ENCODE results near the gene FAM110A. TPM values are rescaled to one million over a fixed set of nuclear protein-coding genes. Genes with fewer than 3 reads are reported as not detected.
"Not testable (repeated sequence)": the region's sequence is repeated elsewhere in the genome, so short reads cannot be mapped to it uniquely, and the experiment has no call there.

The FAM110A gene
- total RNA-seq, 2 experiments from 2014 or later: 21.3 to 21.4 TPM

DNA sequence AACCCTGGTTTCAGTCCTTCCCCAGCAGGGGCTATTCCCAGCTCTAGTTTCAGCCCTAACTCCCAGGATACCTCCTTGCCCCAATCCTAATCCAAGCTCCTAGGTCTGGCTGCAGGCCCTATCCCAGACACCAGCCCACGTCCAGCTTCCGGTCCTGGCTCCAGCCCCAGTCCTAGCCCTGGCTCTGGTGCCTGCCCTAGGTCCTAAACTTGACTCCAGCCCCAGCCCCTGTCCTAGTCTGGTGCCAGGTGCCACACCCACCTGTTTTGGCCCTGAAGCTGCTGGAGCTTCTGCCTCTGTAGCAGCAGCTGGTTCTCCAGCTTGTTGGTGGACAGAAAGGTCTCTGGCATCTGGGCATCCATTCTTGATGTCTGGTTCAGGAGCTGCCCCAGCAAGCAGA lies 54.5 kb downstream of the FAM110A start:
- no peaks in the 10 kb centered on the region for H3K36me3 Mint-ChIP-seq
- H3K4me3 Mint-ChIP-seq: no peak overlapping the region
- DNase-seq: no peak
- H3K9me3 Mint-ChIP-seq: no peaks in the 10 kb centered on the region
- H3K4me1 Mint-ChIP-seq: no peaks in the 10 kb centered on the region
- H3K27me3 Mint-ChIP-seq: peaks cover 19% of the 10 kb centered on the region
- H3K27ac Mint-ChIP-seq: no peak overlapping the region

DNA sequence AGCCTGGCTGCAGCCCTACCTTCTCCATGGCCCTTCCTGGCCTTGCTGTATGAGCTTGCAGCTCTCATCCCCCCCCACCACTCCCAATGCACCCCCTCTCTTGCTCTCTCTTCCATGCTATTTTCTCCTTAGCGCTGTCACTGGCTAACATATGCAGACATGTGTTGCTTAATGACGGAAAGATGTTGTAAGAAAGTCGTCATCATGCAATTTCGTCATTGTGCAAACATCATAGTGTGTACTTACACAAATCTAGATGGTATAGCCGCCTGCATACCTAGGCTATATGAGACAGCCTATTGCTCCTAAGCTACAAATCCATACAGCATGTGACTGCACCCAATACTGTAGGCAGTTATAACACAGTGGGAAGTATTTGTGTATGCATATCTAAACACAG lies 55.6 kb downstream of the FAM110A start:
- peaks cover 19% of the 10 kb centered on the region for H3K27me3 Mint-ChIP-seq
- H3K9me3 Mint-ChIP-seq: no peaks in the 10 kb centered on the region
- H3K4me1 Mint-ChIP-seq: no peaks in the 10 kb centered on the region
- DNase-seq: no peak
- no peaks in the 10 kb centered on the region for H3K36me3 Mint-ChIP-seq
- no peak overlapping the region for H3K4me3 Mint-ChIP-seq
- no peak overlapping the region for H3K27ac Mint-ChIP-seq

DNA sequence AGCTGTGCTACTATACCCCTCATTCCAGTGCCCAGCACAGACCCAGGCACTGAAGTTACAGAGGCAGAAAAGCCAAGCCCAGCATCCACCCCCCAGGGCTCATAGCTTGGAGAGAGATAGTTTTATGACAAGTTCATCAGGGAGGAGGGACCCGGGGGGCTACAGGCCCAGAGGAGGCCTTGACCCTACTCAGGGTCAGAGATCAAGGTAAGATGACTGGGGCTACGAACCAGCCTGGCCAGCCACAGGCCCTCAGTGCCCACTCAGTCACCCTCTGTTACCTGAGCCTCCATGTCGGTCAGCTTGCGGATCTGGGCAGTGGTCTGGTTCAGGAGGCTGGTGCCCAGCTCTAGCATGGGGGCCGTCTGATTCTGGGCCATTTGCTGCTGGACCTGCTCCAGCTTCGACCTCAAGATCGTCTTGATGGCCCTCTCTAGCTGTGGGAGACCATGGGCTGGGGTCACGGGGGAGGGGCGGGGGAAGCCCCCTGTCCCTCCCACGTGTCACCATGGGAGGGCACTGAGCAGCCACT lies 56.5 kb downstream of the FAM110A start:
- Mint-ChIP-seq H3K4me3 (no peak overlapping the region), H3K9me3 (no peaks in the 10 kb centered on the region), H3K27me3 (peaks cover 10% of the 10 kb centered on the region), H3K36me3 (no peaks in the 10 kb centered on the region), H3K27ac (no peak overlapping the region), H3K4me1 (no peaks in the 10 kb centered on the region)
- no peak for DNase-seq

DNA sequence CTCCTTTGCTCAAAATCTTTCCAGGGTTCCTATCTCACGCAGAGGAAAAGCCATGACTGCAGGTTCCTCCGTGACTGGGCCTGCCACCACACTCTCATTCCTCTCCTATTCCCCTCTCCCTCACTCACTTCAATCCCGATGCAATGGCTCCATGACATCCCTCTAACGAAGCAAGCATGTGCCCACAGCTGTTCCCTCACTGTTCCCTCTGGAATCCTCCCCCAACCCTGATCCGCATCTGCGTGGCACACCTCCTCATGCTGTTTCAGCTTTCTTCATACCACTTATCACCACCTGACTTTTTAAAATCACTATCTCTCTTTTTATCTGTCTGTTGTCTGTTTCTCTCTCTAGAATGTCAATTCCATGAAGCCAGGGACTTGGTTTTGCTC lies 57.1 kb downstream of the FAM110A start:
- DNase-seq: no peak
- H3K4me1 Mint-ChIP-seq: no peaks in the 10 kb centered on the region
- H3K9me3 Mint-ChIP-seq: no peaks in the 10 kb centered on the region
- peaks cover 3% of the 10 kb centered on the region for H3K27me3 Mint-ChIP-seq
- no peaks in the 10 kb centered on the region for H3K36me3 Mint-ChIP-seq
- no peak overlapping the region for H3K4me3 Mint-ChIP-seq
- no peak overlapping the region for H3K27ac Mint-ChIP-seq

DNA sequence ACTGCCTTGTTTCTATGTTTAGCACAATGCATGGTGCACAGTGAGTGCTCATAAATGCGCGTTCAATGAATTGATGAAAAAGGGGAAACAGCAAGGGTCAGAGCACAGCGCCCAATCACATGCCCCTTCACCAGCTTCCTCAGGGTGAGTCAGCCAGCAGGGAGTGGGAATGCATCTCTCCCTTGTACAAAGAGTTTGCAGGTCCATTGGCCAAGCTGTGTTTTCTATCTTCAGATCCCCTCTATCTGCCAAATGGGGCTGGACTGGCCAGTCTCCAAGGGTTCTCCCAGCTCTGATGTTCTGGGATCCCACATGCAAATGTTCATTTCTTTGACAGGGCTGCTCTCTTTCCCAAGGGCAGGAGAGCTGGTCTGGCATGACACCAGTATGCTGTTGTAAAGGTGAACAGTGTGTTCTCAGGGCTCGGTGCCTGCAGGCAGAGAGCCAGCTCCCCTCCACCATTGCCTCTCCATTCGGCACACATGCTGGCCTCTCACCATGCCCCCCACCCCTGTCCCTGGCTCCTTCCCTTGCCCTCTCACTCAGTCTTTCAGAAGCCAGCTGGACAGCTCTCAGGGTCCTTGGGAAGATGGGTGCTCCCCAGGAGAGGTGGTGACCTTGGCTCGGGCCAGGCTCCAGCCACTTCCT lies 57.7 kb downstream of the FAM110A start:
- H3K27me3 Mint-ChIP-seq: no peaks in the 10 kb centered on the region
- H3K27ac Mint-ChIP-seq: no peak overlapping the region
- H3K36me3 Mint-ChIP-seq: no peaks in the 10 kb centered on the region
- no peak overlapping the region for H3K4me3 Mint-ChIP-seq
- no peaks in the 10 kb centered on the region for H3K4me1 Mint-ChIP-seq
- no peak for DNase-seq
- no peaks in the 10 kb centered on the region for H3K9me3 Mint-ChIP-seq

DNA sequence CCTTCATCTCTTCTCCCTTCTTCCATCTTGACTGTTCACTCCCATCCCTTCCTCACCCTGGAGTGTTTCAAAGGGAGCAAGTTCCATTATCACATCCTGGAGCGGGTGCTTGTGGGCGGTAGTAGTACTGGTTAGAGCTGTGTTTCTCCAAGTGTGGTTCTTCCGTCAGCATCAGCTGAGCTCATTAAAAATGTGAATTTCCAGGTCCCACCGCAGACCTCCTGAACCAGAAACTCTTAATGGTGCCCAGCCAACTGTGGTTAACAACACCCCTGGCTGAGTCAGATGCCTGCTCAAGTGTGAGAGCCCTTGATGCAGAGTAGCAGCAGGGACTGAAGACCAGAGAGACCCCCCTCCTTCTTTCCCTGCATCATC lies 58.2 kb downstream of the FAM110A start:
- no peaks in the 10 kb centered on the region for H3K9me3 Mint-ChIP-seq
- no peak overlapping the region for H3K27ac Mint-ChIP-seq
- no peak overlapping the region for H3K4me3 Mint-ChIP-seq
- no peaks in the 10 kb centered on the region for H3K27me3 Mint-ChIP-seq
- no peak for DNase-seq
- H3K36me3 Mint-ChIP-seq: no peaks in the 10 kb centered on the region
- H3K4me1 Mint-ChIP-seq: no peaks in the 10 kb centered on the region

DNA sequence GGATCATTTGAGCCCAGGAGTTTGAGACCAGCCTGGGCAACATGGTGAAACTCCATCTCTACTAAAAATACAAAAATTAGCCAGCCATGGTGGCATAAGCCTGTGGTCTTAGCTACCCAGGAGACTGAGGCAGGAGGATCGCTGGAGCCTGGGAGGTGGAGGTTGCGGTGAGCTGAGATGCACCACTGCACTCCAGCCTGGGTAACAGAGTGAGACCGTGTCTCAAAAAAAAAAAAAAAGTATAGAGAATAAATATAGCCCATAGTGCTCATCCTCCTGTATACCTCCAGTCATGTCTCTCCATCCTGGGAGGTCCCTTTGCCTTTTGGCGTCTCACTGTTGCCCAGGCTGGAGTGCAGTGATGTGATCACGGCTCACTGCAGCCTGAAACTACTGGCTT lies 58.9 kb downstream of the FAM110A start:
- not testable (repeated sequence) for H3K27me3 Mint-ChIP-seq

More for the DNA sequence above, 58.9 kb downstream of the FAM110A start:
- not testable (repeated sequence) for H3K9me3 Mint-ChIP-seq, H3K27ac Mint-ChIP-seq, H3K36me3 Mint-ChIP-seq, DNase-seq, H3K4me1 Mint-ChIP-seq, H3K4me3 Mint-ChIP-seq

Other genes with a start within 250 kb of the FAM110A start
- gene TCF15, start 223.4 kb upstream of the FAM110A start, total RNA-seq: under 1 TPM; 0.14 to 0.23 TPM
- 10 to 100 TPM; 17.0 to 18.1 TPM for gene SRXN1, start 180.5 kb upstream of the FAM110A start, total RNA-seq
- gene SCRT2, start 157.9 kb upstream of the FAM110A start, total RNA-seq: not detected
- gene SLC52A3, start 65.2 kb upstream of the FAM110A start, total RNA-seq: under 1 TPM; 0.08 to 0.25 TPM
- gene ANGPT4, start 82.6 kb downstream of the FAM110A start, total RNA-seq: not detected
- gene RSPO4, start 168.6 kb downstream of the FAM110A start, total RNA-seq: not detected